Adipose tissue (tissue), 3 donors: ENCODE data around the gene LIPI. TPM values are rescaled to one million over a fixed set of nuclear protein-coding genes. Genes with fewer than 3 reads are reported as not detected.

Experiments used
- polyA plus RNA-seq, 3 donors: library from polyadenylated mRNA; stranded (reverse); fragments of 200-250 nt; gene quantifications; one replicate each; pipeline ENCODE4 v1.2.3, GENCODE V29; 2013
- donor health status: healthy with polysubstance abuse.
- donor health status: Bipolar disorder and iron deficiency.
- donor health status: healthy.

LIPI gene
- polyA plus RNA-seq, 3 donors, result not detected

Other genes starting within 250 kb of the LIPI start
- gene RBM11, start 5.2 kb upstream of the LIPI start, polyA plus RNA-seq, result under 1 TPM in 2 of 3 donors, not detected in 1; 0.56 to 0.62 TPM
- gene HSPA13, start 172.2 kb upstream of the LIPI start, polyA plus RNA-seq, result 1 to 10 TPM; 5.6 to 7.9 (median 5.8) TPM